ENCODE measurements around the gene GDF2.

The GDF2 gene

DNA sequence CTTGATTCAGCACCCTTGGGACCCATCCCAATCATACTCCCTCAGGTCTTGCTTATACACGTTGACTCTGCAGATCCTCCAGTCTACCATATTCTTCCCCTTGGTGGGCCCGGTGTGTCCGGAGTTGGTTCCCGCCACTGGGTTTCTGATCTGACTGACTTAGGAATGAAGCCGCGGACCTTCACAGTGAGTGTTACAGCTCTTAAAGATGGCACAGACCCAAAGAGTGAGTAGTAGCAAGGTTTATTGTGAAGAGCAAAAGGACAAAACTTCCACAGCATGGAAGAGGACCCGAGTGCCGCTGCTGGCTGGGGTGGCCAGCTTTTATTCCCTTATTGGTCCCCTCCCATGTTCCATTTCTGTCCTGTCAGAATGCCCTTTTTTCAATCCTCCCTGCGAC lies 28.2 kb upstream of the GDF2 start:
- DNase-seq: no peak

DNA sequence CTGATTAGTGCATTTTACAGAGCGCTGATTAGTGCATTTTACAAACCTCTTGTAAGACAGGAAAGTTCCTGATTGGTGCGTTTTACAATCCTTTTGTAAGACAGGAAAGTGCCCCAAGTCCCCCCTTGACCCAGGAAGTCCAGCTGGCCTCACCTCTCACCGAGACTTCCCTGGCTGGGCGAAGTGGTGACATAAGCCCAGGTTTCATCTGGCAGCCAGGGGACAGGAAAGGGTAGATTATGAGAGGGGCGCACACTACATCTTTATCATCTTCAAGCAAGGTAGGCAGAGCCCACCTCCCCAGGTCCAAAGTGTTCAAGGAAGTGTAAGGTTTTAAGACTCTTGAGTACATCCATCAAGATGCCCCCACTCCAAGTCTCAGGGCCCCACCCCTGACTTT lies 27.8 kb upstream of the GDF2 start:
- DNase-seq: no peak

DNA sequence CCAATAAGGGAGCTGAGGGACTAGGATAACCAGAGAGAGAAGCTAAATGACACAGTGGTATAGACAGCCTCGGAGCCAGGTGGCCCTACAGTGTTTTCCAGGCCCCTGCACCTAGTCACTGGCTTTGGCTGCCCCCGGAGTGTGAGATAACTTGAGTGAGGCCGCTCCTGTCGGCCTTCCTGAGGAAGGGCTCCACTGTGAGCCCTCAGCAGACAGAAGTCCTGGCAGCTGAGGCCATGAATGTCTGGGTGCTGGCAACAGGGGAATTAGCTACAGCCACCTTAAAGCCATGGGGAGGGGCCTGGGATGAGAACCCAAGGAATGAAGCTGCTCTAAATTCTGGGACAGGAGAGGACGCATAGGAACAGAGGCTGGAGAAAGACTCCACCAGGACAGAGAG lies 26.8 kb upstream of the GDF2 start:
- no peak for DNase-seq

DNA sequence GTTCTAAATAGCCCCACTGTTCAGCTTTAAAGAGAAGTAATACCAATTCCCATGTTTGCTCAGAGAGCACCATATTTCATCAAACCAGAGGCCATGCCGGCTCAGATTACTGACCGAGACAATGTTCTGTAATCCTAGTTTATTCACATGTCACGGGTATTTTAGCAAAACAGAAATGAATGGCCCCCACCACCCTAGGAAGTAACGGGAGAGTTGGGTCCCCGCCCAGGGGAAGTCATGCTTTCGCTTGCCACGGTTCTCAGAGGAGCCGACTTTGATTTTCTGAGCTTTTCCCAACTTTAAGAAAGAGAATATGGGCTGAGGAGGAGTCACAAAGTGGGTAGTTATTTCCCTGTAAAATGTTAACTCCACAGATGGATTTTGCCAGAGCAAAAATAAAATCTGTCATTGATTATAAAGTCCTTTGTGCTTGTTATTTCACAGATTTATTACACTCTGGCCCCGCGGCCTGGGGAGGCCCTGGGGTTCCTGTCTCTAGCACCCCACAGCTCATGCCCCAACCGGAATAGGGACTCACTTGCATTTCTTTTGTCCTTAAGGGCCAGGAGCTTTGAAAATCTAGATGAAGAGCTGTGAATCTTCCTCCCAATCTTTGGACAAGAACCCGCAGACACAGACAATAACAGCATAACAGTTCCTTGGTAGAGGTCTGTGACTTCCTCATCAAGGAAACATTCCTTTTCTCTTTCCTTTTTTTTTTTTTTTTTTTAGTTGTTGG lies 25.9 kb upstream of the GDF2 start:
- DNase-seq: no peak

GRCh38 chr10:47296941-47297340 lies 25.3 kb upstream of the GDF2 start:
- DNase-seq: no peak

DNA sequence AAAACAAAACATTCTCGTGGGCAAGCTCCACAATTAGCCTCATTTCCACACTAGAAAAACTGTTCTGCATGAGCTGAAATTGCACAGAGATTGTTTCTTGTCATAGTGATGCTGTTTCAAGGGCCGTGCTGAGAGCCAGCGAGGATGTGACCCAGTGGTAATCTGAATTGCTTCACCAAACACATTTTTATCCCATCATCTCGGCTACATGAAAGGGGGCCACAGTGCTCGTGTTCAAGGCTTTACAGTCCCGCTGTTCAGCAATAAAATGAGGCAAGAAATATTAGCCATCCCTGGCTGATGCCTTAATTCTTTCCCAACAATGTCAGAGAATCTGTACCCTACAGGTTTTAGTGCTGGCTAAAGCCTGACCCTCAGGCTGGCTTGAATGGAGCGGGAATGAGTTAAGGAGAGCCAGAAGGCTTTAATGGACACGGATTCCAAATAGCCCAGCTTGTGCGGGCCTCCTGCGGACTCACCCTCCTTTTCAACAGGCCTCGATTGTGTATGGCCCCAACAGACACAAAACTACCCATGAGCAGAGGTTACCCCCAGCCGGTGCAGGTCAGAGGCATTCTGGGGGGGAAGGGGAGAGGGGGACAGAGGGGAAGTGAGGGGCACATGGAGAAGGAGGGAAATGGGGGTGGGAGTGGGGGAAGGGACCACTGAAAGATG lies 24.3 kb upstream of the GDF2 start:
- DNase-seq: no peak

- DNase-seq: no peak
Measured at GRCh38 chr10:47298715-47299114, 23.5 kb upstream of the GDF2 start.

GRCh38 chr10:47299611-47300428 lies 22.4 kb upstream of the GDF2 start, which contains the start of gene GDF10:
Gene GDF10, plus strand, starts transcription at chr10:47300197. Its CDS starts 455 bp downstream, at chr10:47300652.
- DNase-seq: no peak

GRCh38 chr10:47300429-47300931 lies 21.8 kb upstream of the GDF2 start:
- no peak for DNase-seq

DNA sequence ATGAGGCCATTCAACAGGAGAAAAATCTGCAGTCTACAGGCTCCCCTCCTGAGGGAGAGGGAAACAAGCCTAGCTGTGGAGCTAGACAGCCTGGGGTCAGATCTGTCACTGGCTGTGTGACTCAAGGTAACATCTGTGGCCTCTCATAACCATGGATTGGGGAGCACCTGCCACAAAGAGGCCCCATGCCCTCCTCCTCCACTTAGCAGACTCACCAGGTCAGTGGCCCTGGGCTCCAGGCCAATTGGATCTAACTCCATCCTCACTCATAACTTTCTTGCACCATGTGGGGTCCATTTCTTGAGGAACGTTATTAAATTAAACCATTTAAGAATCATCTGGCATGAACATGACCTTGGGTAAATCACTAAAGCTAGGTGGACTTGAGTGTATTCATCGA lies 20.4 kb upstream of the GDF2 start:
- DNase-seq: no peak

DNA sequence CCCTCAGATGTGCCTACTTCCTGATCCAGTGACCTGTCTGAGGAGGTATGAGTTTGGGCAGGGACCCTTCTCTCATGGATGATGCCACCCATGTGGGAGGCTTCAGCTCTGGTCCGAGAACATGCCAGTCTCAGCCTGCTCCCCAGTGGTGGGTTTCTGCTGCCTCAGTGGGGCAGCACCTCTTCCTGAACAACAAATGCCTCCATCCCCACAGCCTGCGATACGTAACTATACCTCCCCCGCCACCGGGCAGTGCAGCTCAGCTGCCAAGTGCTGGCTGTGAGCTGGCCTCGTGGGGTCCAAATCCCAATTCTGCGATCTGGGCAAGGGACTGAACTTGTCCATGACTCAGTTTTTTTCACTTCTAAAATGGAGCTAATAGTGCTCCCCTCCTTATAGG lies 19.1 kb upstream of the GDF2 start:
- DNase-seq: no peak

DNA sequence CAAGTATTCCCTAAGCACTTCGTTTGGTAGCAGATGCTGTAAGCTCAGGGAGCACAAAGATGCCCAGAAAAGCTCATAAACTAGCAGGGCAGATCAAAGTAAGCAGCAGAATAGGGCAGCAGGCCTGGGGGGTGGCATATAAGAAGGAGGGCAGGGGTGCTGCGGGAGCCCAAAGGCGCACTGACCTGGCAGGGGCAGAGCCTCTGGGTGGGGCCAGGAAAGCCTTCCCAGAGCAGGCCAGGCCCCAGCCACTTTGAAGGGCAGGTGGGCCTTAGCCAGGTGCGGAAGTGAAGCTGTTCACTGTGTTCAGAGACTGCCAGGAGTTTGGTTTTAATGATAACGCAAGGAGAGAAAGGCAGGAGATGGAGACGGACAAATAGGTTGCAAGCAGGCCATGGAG lies 18.4 kb upstream of the GDF2 start:
- DNase-seq: no peak

DNA sequence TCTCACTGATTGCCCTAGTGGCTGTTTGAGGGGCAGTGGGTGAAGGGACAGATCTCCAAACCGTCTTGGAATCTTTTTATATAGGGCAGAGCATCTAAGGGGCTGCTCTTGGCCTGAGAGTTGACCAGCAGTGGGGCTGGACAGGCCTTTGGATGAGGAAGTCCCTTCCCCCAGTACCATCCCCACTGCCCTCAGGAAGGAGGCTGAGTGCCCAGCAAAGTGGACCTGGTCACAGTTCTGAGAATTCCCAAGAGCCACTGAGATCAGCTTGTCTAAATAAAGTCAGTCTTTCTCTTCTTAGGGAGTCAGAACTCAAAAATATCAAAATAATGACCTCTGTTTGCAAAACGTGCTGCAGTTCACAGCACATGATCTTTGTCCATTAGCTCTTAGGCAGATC lies 16.7 kb upstream of the GDF2 start:
- no peak for DNase-seq

DNA sequence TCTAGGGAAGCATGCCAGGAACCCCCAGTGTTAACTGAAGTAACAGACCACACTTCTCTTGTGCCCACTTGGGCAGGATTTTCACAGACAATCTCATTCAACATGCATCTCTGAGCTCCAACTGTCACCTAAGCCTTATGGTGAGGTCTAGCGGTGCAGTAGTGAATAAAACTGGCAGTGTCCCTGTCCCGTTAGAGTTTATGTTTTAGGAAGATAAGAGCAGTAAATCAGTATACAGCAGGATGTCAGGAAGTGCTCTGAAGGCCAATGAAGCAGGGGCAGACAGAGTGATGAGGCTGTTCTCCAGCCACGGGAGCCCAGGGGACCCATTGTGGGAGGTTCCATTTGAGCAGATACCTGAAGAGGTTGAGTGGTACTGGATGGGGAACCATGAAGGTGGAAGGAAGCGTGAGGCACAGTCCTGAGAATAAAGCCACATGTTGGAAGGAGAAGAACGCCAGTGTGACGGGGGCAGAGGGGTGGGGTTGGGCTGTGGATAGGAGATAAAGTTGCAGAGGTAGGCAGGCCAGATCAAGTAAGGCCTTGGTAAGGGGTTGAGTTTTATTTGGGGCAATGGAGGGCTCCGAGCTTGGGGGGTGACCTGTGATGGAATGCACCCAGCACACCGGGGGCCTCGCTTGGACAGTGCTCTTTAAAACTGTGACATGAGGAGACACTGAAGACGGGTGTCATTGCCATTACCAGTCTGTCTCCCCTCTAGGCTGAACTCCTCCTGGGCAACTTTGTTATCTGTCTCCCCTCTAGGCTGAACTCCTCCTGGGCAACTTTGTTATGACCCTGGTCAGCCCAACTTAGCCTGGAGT lies 15.7 kb upstream of the GDF2 start:
- DNase-seq: no peak

GRCh38 chr10:47307381-47307780 lies 14.9 kb upstream of the GDF2 start:
- no peak for DNase-seq

DNA sequence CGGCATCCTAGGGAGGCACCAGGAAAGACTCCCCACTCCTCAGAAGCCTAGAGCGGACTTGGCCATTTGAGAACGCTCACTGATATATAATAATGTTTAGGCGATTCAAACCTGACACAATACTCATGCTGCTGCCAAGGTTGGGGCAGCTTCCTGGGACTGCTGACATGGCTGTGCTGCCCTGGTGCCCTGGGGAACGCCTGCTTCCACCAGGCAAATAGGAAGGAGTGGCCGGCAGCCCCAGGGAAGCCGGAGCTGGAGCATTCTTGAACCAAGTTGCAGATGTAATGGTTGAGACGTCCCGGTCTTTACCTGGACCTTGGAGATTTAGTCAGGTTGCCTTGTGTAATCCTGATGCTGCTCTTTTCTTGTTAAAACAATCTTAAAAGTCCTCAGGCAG lies 13.5 kb upstream of the GDF2 start:
- no peak for DNase-seq

- no peak for DNase-seq
Measured at GRCh38 chr10:47309408-47310089, 12.7 kb upstream of the GDF2 start.

DNA sequence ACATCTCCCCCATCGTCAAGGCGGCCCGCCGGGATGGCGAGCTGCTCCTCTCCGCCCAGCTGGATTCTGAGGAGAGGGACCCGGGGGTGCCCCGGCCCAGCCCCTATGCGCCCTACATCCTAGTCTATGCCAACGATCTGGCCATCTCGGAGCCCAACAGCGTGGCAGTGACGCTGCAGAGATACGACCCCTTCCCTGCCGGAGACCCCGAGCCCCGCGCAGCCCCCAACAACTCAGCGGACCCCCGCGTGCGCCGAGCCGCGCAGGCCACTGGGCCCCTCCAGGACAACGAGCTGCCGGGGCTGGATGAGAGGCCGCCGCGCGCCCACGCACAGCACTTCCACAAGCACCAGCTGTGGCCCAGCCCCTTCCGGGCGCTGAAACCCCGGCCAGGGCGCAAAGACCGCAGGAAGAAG lies 12.2 kb upstream of the GDF2 start:
- DNase-seq: no peak

DNA sequence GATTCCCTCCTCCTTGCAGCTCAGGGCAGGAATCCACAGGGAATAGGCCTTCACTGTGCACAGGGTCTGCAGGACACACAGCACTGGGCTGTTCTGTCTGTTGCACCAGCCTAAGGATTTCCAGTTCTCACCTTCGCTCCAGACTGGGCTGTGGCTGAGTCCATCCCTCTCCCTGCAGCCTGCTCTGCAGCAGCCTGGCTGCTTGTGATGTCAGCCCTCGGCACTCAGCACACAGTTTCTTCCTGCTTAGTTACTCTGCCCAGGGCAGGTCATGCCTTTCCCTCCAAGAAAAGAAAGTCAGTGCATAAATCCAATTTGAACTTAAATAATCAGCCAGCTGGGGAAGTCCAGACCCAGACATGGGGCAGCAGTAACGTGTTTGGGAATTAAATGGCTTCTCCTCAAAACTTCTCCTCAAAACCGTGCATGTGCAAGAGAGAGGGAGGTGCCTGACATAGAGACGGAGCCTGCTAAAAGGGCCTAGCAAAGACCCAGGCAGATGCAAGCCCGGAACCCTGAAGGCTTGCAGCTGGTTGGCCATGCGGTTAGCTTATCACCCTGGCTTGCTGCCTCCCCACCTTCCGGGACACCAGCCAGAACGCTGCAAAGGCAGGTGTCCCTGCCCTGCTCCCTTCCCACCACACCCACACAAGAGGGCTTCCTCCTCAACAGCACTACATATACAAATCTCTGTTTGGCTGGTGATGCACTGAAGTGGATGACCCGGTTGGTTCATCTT lies 10.9 kb upstream of the GDF2 start:
- DNase-seq: peak; percentile 33

- DNase-seq: peak; percentile 79
Measured at GRCh38 chr10:47311932-47312662, 10.2 kb upstream of the GDF2 start.

DNA sequence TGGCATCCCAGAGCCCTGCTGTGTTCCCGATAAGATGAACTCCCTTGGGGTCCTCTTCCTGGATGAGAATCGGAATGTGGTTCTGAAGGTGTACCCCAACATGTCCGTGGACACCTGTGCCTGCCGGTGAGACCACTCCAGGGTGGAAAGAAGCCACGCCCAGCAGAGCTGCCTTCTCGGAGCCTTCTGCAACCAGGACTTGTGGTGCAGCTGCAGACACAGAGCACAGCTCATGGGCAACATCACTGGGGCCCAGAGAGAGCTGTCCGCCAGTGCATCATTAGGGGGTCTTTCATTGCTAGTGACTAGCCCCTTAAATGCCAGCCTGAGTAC lies 9.6 kb upstream of the GDF2 start:
- no peak for DNase-seq

Measured in activated CD4-positive, alpha-beta T cell treated with anti-CD3 and anti-CD28 coated beads for 1 hour (primary cell).